ENCODE results near the gene PRAMEF1. TPM values are rescaled to one million over a fixed set of nuclear protein-coding genes. Genes with fewer than 3 reads are reported as not detected.

The PRAMEF1 gene
- total RNA-seq, 2 donors from 2014 or later = not detected

DNA sequence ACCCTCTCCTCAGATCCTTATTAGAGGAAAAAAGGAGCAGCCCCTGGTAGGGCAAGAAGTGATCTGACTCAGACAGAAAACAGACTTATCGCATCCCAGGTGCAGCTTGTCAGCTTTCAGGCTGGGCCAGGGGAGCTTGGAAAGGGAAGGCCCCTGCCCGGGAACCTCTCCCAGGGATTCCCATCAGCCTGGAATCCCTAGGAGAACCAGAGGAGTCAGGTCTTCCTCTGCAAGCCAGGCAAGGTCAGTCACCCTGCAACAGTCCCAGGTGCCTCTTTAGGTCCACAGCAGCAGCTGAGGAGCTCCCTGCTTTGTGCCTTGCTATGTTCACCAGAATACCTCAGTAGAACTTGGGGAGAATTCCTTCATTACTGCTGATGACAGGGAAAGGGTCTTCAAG is 20.6 kb upstream of the PRAMEF1 start:
- no peak for DNase-seq
- TF ChIP-seq, protein P1, sequence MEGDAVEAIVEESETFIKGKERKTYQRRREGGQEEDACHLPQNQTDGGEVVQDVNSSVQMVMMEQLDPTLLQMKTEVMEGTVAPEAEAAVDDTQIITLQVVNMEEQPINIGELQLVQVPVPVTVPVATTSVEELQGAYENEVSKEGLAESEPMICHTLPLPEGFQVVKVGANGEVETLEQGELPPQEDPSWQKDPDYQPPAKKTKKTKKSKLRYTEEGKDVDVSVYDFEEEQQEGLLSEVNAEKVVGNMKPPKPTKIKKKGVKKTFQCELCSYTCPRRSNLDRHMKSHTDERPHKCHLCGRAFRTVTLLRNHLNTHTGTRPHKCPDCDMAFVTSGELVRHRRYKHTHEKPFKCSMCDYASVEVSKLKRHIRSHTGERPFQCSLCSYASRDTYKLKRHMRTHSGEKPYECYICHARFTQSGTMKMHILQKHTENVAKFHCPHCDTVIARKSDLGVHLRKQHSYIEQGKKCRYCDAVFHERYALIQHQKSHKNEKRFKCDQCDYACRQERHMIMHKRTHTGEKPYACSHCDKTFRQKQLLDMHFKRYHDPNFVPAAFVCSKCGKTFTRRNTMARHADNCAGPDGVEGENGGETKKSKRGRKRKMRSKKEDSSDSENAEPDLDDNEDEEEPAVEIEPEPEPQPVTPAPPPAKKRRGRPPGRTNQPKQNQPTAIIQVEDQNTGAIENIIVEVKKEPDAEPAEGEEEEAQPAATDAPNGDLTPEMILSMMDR (IDR thresholded peaks at IDR 0.05) = no peak
- H3K4me1 ChIP-seq = no peaks in the 10 kb centered on the region
- H3K36me3 ChIP-seq = no peaks in the 10 kb centered on the region
- no peaks in the 10 kb centered on the region for H3K27me3 ChIP-seq
- no peak overlapping the region for H3K4me3 ChIP-seq
- no peak overlapping the region for H3K9ac ChIP-seq (ENCODE audit: low read depth in 2 of 2, low read length in 2 of 2)
- intact Hi-C loops (cut with DNase I) = no loop called here
- no peaks in the 10 kb centered on the region for H3K9me3 ChIP-seq
- no peak overlapping the region for H3K27ac ChIP-seq

- H3K36me3 ChIP-seq = no peaks in the 10 kb centered on the region
- no peak overlapping the region for H3K4me3 ChIP-seq
- no peak overlapping the region for H3K9ac ChIP-seq (ENCODE audit: low read depth in 2 of 2, low read length in 2 of 2)
- no peaks in the 10 kb centered on the region for H3K4me1 ChIP-seq
- TF ChIP-seq, protein P1 (IDR thresholded peaks at IDR 0.05) = no peak
- H3K27ac ChIP-seq = no peak overlapping the region
- intact Hi-C loops (cut with DNase I) = no loop called here
- no peak for DNase-seq
- no peaks in the 10 kb centered on the region for H3K27me3 ChIP-seq
- no peaks in the 10 kb centered on the region for H3K9me3 ChIP-seq
Observed at GRCh38 chr1:12771186-12771585, 20.0 kb upstream of the PRAMEF1 start.

GRCh38 chr1:12772520-12772919 is 18.7 kb upstream of the PRAMEF1 start:
- Histone ChIP-seq H3K9me3 (no peaks in the 10 kb centered on the region), H3K4me3 (no peak overlapping the region), H3K4me1 (no peaks in the 10 kb centered on the region), H3K9ac (ENCODE audit: low read depth in 2 of 2, low read length in 2 of 2) (no peak overlapping the region), H3K27ac (no peak overlapping the region), H3K27me3 (no peaks in the 10 kb centered on the region), H3K36me3 (no peaks in the 10 kb centered on the region)
- DNase-seq = no peak
- intact Hi-C loops (cut with DNase I) = no loop called here
- TF ChIP-seq, protein P1 (IDR thresholded peaks at IDR 0.05) = no peak

- intact Hi-C loops (cut with DNase I) = no loop called here
- H3K9ac ChIP-seq (ENCODE audit: low read depth in 2 of 2, low read length in 2 of 2) = no peak within 1 kb of the TSS
- no peaks in the 10 kb centered on the region for H3K4me1 ChIP-seq
- H3K27me3 ChIP-seq = no peaks in the 10 kb centered on the region
- H3K4me3 ChIP-seq = no peak within 1 kb of the TSS
- no peaks in the 10 kb centered on the region for H3K36me3 ChIP-seq
- TF ChIP-seq, protein P1 (IDR thresholded peaks at IDR 0.05) = no peak
- H3K27ac ChIP-seq = no peak within 1 kb of the TSS
- H3K9me3 ChIP-seq = no peaks in the 10 kb centered on the region
- DNase-seq = no peak
Observed at GRCh38 chr1:12773438-12773837, 17.8 kb upstream of the PRAMEF1 start, which contains the start of gene PRAMEF12. TSS of gene PRAMEF12 (plus strand) at chr1:12773738. CDS start at chr1:12774868, 1,130 bp downstream.

- intact Hi-C loops (cut with DNase I) = no loop called here
- TF ChIP-seq, protein P1 (IDR thresholded peaks at IDR 0.05) = no peak
- H3K9ac ChIP-seq (ENCODE audit: low read depth in 2 of 2, low read length in 2 of 2) = no peak overlapping the region
Observed at GRCh38 chr1:12774801-12775345, 16.3 kb upstream of the PRAMEF1 start.

More at GRCh38 chr1:12774801-12775345, 16.3 kb upstream of the PRAMEF1 start:
- Histone ChIP-seq H3K27me3 (no peaks in the 10 kb centered on the region), H3K9me3 (no peaks in the 10 kb centered on the region), H3K4me3 (no peak overlapping the region), H3K36me3 (no peaks in the 10 kb centered on the region), H3K4me1 (no peaks in the 10 kb centered on the region), H3K27ac (no peak overlapping the region)
- no peak for DNase-seq
